Measurements from ENCODE around the gene ARHGAP11A.

The ARHGAP11A gene

DNA sequence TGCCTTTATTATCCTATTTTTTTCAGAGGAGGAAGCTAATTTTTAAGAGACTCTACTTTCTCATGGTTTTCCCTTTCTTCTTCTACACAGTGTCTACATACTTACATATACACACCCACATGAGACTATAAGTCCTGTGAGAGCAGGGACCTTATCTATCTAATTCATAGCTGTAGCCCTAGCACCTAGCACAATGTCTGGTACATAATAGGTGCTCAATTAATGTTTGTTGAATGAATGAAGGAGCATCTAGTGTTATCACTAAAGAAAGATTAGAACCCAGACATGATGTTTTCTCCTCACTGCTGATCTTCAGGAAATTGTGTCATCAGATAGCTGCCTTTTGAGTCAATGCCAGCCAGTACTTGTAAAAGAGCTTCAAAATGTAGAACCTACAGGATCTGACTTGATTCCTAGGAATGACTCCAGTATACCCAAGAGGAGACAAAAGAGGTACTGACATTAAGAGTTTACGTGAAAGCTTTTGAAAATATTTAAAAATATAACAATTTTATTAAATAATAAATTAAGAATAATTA is 28.7 kb downstream of the ARHGAP11A start:
- H3K36me3 ChIP-seq (ENCODE audit: insufficient read depth, low read length) = peaks cover 24% of the 10 kb centered on the region; the same call in 1 of the 2 replicates
- no peaks in the 10 kb centered on the region for H3K4me1 ChIP-seq (ENCODE audit: insufficient read depth, low read length)
- no peaks in the 10 kb centered on the region for H3K9me3 ChIP-seq (ENCODE audit: insufficient read depth, low read length, severe bottlenecking)
- DNase-seq (no peak), ATAC-seq (ENCODE audit: insufficient read depth, low read depth) (no peak)
- H3K4me3 ChIP-seq (ENCODE audit: low read depth in 1 of 2, low read length in 2 of 2) = no peak overlapping the region
- H4K20me1 ChIP-seq (ENCODE audit: insufficient read depth, low read length) = no peaks in the 10 kb centered on the region; the same call in 1 of the 2 replicates
- no peak overlapping the region for H3K4me2 ChIP-seq (ENCODE audit: insufficient read depth, low read length)
- no peaks in the 10 kb centered on the region for H3K79me2 ChIP-seq (ENCODE audit: insufficient read depth, low read length)
- no peak for TF ChIP-seq EZH2 (IDR thresholded peaks at IDR 0.05; ENCODE audit: borderline replicate concordance, low read depth, low read length, severe bottlenecking)
- TF ChIP-seq, protein P1, sequence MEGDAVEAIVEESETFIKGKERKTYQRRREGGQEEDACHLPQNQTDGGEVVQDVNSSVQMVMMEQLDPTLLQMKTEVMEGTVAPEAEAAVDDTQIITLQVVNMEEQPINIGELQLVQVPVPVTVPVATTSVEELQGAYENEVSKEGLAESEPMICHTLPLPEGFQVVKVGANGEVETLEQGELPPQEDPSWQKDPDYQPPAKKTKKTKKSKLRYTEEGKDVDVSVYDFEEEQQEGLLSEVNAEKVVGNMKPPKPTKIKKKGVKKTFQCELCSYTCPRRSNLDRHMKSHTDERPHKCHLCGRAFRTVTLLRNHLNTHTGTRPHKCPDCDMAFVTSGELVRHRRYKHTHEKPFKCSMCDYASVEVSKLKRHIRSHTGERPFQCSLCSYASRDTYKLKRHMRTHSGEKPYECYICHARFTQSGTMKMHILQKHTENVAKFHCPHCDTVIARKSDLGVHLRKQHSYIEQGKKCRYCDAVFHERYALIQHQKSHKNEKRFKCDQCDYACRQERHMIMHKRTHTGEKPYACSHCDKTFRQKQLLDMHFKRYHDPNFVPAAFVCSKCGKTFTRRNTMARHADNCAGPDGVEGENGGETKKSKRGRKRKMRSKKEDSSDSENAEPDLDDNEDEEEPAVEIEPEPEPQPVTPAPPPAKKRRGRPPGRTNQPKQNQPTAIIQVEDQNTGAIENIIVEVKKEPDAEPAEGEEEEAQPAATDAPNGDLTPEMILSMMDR (IDR thresholded peaks at IDR 0.05; ENCODE audit: borderline replicate concordance, extremely low read depth, low read length, poor library complexity, severe bottlenecking) = no peak
- no peak overlapping the region for H3K27ac ChIP-seq (ENCODE audit: low read length)
- H3K27me3 ChIP-seq (ENCODE audit: insufficient read depth, low read length, poor library complexity) = no peaks in the 10 kb centered on the region
- no peak overlapping the region for H2AFZ ChIP-seq (ENCODE audit: low read depth, low read length)
- no peak overlapping the region for H3K9ac ChIP-seq (ENCODE audit: low read depth, low read length)

DNA sequence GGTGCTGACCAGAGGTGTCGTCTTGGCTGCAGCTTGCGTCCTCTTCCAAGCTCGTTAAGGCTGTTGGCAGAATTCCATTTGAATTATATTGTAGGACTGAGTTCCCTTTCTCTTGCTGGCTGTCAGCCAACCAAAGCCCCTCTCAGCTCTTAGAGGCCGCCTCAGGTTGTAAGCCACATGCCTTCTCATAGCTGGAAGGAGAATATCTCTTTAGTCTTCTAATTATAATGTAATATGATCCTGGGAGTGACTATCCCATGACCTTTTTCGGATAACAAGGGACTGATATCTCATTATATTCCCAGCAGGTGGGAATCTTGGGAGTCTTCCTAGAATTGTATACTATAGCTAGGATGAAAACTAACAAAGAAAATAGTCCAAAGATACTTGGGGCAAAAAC is 31.0 kb downstream of the ARHGAP11A start:
- H3K9me3 ChIP-seq (ENCODE audit: insufficient read depth, low read length, severe bottlenecking) = no peaks in the 10 kb centered on the region
- H3K4me3 ChIP-seq (ENCODE audit: low read depth in 1 of 2, low read length in 2 of 2) = no peak overlapping the region
- H3K27ac ChIP-seq (ENCODE audit: low read length) = no peak overlapping the region
- peaks cover 16% of the 10 kb centered on the region; the same call in 1 of the 2 replicates for H3K36me3 ChIP-seq (ENCODE audit: insufficient read depth, low read length)
- no peaks in the 10 kb centered on the region for H3K79me2 ChIP-seq (ENCODE audit: insufficient read depth, low read length)
- no peaks in the 10 kb centered on the region for H3K27me3 ChIP-seq (ENCODE audit: insufficient read depth, low read length, poor library complexity)
- no peak for ATAC-seq (ENCODE audit: insufficient read depth, low read depth)
- H3K9ac ChIP-seq (ENCODE audit: low read depth, low read length) = no peak overlapping the region
- no peaks in the 10 kb centered on the region for H3K4me1 ChIP-seq (ENCODE audit: insufficient read depth, low read length)
- no peak for DNase-seq
- no peak overlapping the region for H2AFZ ChIP-seq (ENCODE audit: low read depth, low read length)
- no peak for TF ChIP-seq EZH2 (IDR thresholded peaks at IDR 0.05; ENCODE audit: borderline replicate concordance, low read depth, low read length, severe bottlenecking)
- TF ChIP-seq, protein P1 (IDR thresholded peaks at IDR 0.05; ENCODE audit: borderline replicate concordance, extremely low read depth, low read length, poor library complexity, severe bottlenecking) = no peak
- no peak overlapping the region for H3K4me2 ChIP-seq (ENCODE audit: insufficient read depth, low read length)
- H4K20me1 ChIP-seq (ENCODE audit: insufficient read depth, low read length) = no peaks in the 10 kb centered on the region

DNA sequence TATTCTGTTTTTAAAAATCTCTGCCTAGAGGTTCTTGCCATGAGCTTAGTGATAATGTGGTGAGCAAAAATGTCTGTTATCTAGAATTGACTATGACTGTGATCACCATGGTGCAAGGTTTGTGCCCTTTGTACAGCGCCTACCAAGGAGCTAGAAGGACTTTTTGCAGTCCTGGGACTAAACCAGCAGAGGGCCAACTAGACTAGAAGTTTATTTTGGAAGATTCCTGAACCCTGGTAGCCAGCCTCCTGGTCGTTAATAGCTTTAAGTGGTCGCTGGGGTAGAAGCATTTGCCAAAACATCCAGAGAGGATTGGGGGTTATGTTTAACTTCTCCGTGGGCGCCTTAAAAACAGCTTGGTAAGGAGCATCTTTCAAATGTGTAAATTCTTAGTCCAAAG is 34.0 kb downstream of the ARHGAP11A start:
- H3K27ac ChIP-seq (ENCODE audit: low read length) = no peak overlapping the region
- H3K36me3 ChIP-seq (ENCODE audit: insufficient read depth, low read length) = peaks cover 11% of the 10 kb centered on the region; the same call in 1 of the 2 replicates
- H3K4me1 ChIP-seq (ENCODE audit: insufficient read depth, low read length) = no peaks in the 10 kb centered on the region
- no peak overlapping the region for H3K4me2 ChIP-seq (ENCODE audit: insufficient read depth, low read length)
- H3K27me3 ChIP-seq (ENCODE audit: insufficient read depth, low read length, poor library complexity) = no peaks in the 10 kb centered on the region
- ATAC-seq (ENCODE audit: insufficient read depth, low read depth) = no peak
- DNase-seq = no peak
- H3K9ac ChIP-seq (ENCODE audit: low read depth, low read length) = no peak overlapping the region
- no peaks in the 10 kb centered on the region for H4K20me1 ChIP-seq (ENCODE audit: insufficient read depth, low read length)
- H3K79me2 ChIP-seq (ENCODE audit: insufficient read depth, low read length) = no peaks in the 10 kb centered on the region
- no peaks in the 10 kb centered on the region for H3K9me3 ChIP-seq (ENCODE audit: insufficient read depth, low read length, severe bottlenecking)
- no peak overlapping the region for H3K4me3 ChIP-seq (ENCODE audit: low read depth in 1 of 2, low read length in 2 of 2)
- TF ChIP-seq, protein P1 (IDR thresholded peaks at IDR 0.05; ENCODE audit: borderline replicate concordance, extremely low read depth, low read length, poor library complexity, severe bottlenecking) = peak; percentile 32
- TF ChIP-seq EZH2 (IDR thresholded peaks at IDR 0.05; ENCODE audit: borderline replicate concordance, low read depth, low read length, severe bottlenecking) = no peak
- H2AFZ ChIP-seq (ENCODE audit: low read depth, low read length) = no peak overlapping the region

All from DND-41 (cell line).